HepG2 (cell line): ENCODE data around the gene ATP7B. TPM values are rescaled to one million over a fixed set of nuclear protein-coding genes. Genes with fewer than 3 reads are reported as not detected.

ENCODE experiments used
- ARNT2 ChIP-seq: sonication (generic); formaldehyde crosslinking; IDR thresholded peaks from 2 replicates; pipeline ENCODE4 v1.8.0; 2022; ENCODE audit warnings: mild to moderate bottlenecking, low read depth, missing genetic modification reagents, moderate library complexity
- BATF2 ChIP-seq: sonication (generic); formaldehyde crosslinking; IDR thresholded peaks from 2 replicates; pipeline ENCODE4 v1.8.0; 2022; ENCODE audit warnings: mild to moderate bottlenecking, missing genetic modification reagents, moderate library complexity
- FOXO1 ChIP-seq: sonication (generic); formaldehyde crosslinking; IDR thresholded peaks from 2 replicates; pipeline ENCODE4 v1.4.0; 2020; ENCODE audit warnings: missing genetic modification reagents
- GATAD2A ChIP-seq: IDR thresholded peaks from 2 replicates; pipeline ENCODE4 v1.6.1; 2016
- JUN ChIP-seq: sonication (generic); formaldehyde crosslinking; IDR thresholded peaks from 2 replicates; pipeline ENCODE4 v1.4.0; 2020; ENCODE audit warnings: mild to moderate bottlenecking, missing genetic modification reagents
- KAT7 ChIP-seq: IDR thresholded peaks from 2 replicates; pipeline ENCODE4 v1.6.1; 2018; ENCODE audit warnings: borderline replicate concordance, missing compliant biosample characterization
- MAFG ChIP-seq: sonication (generic); formaldehyde crosslinking; IDR thresholded peaks from 2 replicates; pipeline ENCODE4 v1.5.1; 2020; ENCODE audit warnings: mild to moderate bottlenecking, missing genetic modification reagents
- MBD4 ChIP-seq: IDR thresholded peaks from 2 replicates; pipeline ENCODE4 v1.6.1; 2012; ENCODE audit warnings: low read length, inconsistent platforms, borderline replicate concordance
- MBNL3 ChIP-seq: fragments of 250-450 bp; sonication (Bioruptor Pico); conservative IDR thresholded peaks from 2 replicates; pipeline ENCODE4 v1.8.0; 2022; ENCODE audit warnings: mild to moderate bottlenecking, inconsistent platforms
- MZF1 ChIP-seq: sonication (generic); formaldehyde crosslinking; IDR thresholded peaks from 2 replicates; pipeline ENCODE4 v1.8.1; 2023; ENCODE audit warnings: mild to moderate bottlenecking, missing genetic modification reagents, borderline replicate concordance
- NKX3-1 ChIP-seq: sonication (generic); formaldehyde crosslinking; IDR thresholded peaks from 2 replicates; pipeline ENCODE4 v1.5.0; 2020; ENCODE audit warnings: missing genetic modification reagents
- SNAI1 ChIP-seq: sonication (generic); formaldehyde crosslinking; IDR thresholded peaks from 2 replicates; pipeline ENCODE4 v1.5.0; 2020; ENCODE audit warnings: mild to moderate bottlenecking, missing genetic modification reagents, borderline replicate concordance
- TBX2 ChIP-seq: sonication (generic); formaldehyde crosslinking; IDR thresholded peaks from 2 replicates; pipeline ENCODE4 v1.5.0; 2020; ENCODE audit warnings: missing genetic modification reagents, mild to moderate bottlenecking, borderline replicate concordance
- TCF12 ChIP-seq, 2 experiments: fragments of 450-650 bp in 1 of 2; sonication (generic) in 1 of 2; formaldehyde crosslinking in 1 of 2; IDR thresholded peaks; 2 replicates each; pipeline versions ENCODE4 v1.6.1 to v1.8.0; 2017 to 2022; ENCODE audit warnings: antibody characterized with exemption in 1 of 2, mild to moderate bottlenecking in 1 of 2, missing genetic modification reagents in 1 of 2, moderate library complexity in 1 of 2
- ZKSCAN5 ChIP-seq: sonication (generic); formaldehyde crosslinking; IDR thresholded peaks from 2 replicates; pipeline ENCODE4 v1.5.1; 2020; ENCODE audit warnings: mild to moderate bottlenecking, missing genetic modification reagents
- ZNF101 ChIP-seq: sonication (generic); formaldehyde crosslinking; IDR thresholded peaks from 2 replicates; pipeline ENCODE4 v1.4.0; 2020; ENCODE audit warnings: mild to moderate bottlenecking, low read depth, missing genetic modification reagents, borderline replicate concordance
- ZNF124 ChIP-seq: sonication (generic); formaldehyde crosslinking; IDR thresholded peaks from 2 replicates; pipeline ENCODE4 v1.4.0; 2020; ENCODE audit warnings: missing genetic modification reagents
- ZNF225 ChIP-seq: sonication (generic); formaldehyde crosslinking; IDR thresholded peaks from 2 replicates; pipeline ENCODE4 v1.4.0; 2020; ENCODE audit warnings: mild to moderate bottlenecking, missing genetic modification reagents
- ZNF280B ChIP-seq: sonication (generic); formaldehyde crosslinking; IDR thresholded peaks from 2 replicates; pipeline ENCODE4 v1.5.0; 2020; ENCODE audit warnings: missing genetic modification reagents, mild to moderate bottlenecking, borderline replicate concordance
- ZNF282 ChIP-seq: fragments of 450-650 bp; IDR thresholded peaks from 2 replicates; pipeline ENCODE4 v1.6.1; 2018; ENCODE audit not compliant: partially characterized antibody
- ZNF468 ChIP-seq: sonication (generic); formaldehyde crosslinking; IDR thresholded peaks from 2 replicates; pipeline ENCODE4 v1.8.0; 2022; ENCODE audit warnings: mild to moderate bottlenecking, moderate library complexity, missing genetic modification reagents
- ZNF543 ChIP-seq: sonication (generic); formaldehyde crosslinking; IDR thresholded peaks from 2 replicates; pipeline ENCODE4 v1.4.0; 2020; ENCODE audit warnings: mild to moderate bottlenecking, missing genetic modification reagents
- ZNF563 ChIP-seq: sonication (generic); formaldehyde crosslinking; IDR thresholded peaks from 2 replicates; pipeline ENCODE4 v1.8.0; 2022; ENCODE audit warnings: mild to moderate bottlenecking, moderate library complexity, missing genetic modification reagents
- ZNF607 ChIP-seq: sonication (generic); formaldehyde crosslinking; IDR thresholded peaks from 2 replicates; pipeline ENCODE4 v1.5.1; 2020; ENCODE audit warnings: missing genetic modification reagents, mild to moderate bottlenecking, borderline replicate concordance
- ZNF747 ChIP-seq: sonication (generic); formaldehyde crosslinking; IDR thresholded peaks from 2 replicates; pipeline ENCODE4 v1.8.1; 2023; ENCODE audit warnings: missing genetic modification reagents, mild to moderate bottlenecking, borderline replicate concordance
- polyA plus RNA-seq, 8 experiments: library from polyadenylated mRNA; depleted of rRNA in 3 of 8; stranded (reverse) in 7 of 8; unstranded in 1 of 8; fragments of >200 nt; fragmentation: Illumina TruSeq in 4 of 8; extraction: Trizol in 4 of 8; gene quantifications; 2 replicates each; pipeline versions ENCODE4 v1.2.1 to v1.2.3, GENCODE V29; 2011 to 2016; ENCODE audit warnings: low read depth in 4 of 8, missing spikeins in 1 of 8, mixed read lengths in 1 of 8; ENCODE audit not compliant: insufficient read depth in 1 of 8
- total RNA-seq, 5 experiments: library from RNA; depleted of rRNA; stranded (reverse); fragments of >200 nt; fragmentation: Illumina TruSeq; extraction: Trizol; gene quantifications; 2 replicates each; pipeline ENCODE4 v1.2.3, GENCODE V29; 2016; ENCODE audit warnings: low read depth in 1 of 5
- TF ChIP-seq, protein P1 (sequence below): sonication (generic); formaldehyde crosslinking; IDR thresholded peaks from 2 replicates; pipeline ENCODE4 v1.8.0; 2022; ENCODE audit warnings: low read depth, missing genetic modification reagents
- TF ChIP-seq, protein P2 (sequence below): sonication (generic); IDR thresholded peaks from 2 replicates; pipeline ENCODE4 v1.6.1; 2016; ENCODE audit warnings: low read depth, borderline replicate concordance

The ATP7B gene
- total and polyA plus RNA-seq, 2 of the 13 experiments (the other 11 are each of a cell fraction or from before 2014, with no cell fraction given), result 31.8 to 57.4 TPM

DNA sequence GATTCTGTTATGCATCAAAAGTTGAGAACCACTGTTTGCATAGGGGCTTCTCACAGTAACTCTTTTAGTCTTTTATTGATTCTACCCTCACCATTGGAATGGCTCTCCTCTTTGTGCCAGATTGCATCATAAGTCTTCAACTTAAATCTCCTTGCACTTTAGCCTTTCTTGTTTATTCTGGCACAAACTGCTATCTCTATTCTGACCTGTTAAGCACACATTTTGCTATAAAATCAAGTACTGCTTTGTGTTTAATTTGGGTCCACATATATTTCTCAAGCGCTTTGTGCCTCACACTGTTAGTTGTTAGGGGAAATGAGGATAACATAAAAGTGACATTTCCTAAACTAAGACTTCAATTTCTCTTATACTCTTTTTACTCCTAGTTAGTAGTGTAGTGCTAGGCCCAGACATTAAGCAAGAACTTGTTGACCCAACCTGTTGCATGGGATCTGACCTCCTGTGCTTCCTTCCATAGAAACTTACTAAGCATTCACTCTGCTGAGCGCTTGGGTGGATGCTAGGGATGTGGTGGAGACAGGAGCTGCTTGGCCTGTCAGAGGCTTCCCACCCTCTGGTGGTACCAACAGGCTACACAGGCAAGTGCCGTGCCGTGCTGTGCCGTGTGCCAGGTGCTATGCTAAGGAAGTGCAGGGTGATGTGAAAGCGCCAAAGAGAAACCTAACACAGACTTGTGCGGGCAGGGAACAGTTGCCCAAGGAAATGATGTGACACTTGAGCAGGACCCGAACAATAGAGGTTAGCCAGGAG is 14.4 kb upstream of the ATP7B start (continued):
- TF ChIP-seq NKX3-1 (CRISPR knock-in tag), result peak; percentile 72
- no peak for TF ChIP-seq MBNL3 (CRISPR knock-in tag)
- TF ChIP-seq ZNF468, result no peak
- TF ChIP-seq MAFG, result no peak
- peak; percentile 90; the same call in 1 of the 2 replicates for TF ChIP-seq TBX2 (CRISPR knock-in tag)
- TF ChIP-seq MBD4, result peak; percentile 90
- no peak for TF ChIP-seq ZNF280B (CRISPR knock-in tag)
- TF ChIP-seq, protein P1, sequence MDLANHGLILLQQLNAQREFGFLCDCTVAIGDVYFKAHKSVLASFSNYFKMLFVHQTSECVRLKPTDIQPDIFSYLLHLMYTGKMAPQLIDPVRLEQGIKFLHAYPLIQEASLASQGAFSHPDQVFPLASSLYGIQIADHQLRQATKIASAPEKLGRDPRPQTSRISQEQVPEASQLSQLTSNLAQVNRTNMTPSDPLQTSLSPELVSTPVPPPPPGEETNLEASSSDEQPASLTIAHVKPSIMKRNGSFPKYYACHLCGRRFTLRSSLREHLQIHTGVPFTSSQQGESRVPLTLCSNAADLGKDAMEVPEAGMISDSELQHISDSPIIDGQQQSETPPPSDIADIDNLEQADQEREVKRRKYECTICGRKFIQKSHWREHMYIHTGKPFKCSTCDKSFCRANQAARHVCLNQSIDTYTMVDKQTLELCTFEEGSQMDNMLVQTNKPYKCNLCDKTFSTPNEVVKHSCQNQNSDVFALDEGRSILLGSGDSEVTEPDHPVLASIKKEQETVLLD, result no peak; the same call in 1 of the 2 replicates
- no peak for TF ChIP-seq ZKSCAN5 (CRISPR knock-in tag)
- no peak; the same call in 1 of the 2 replicates for TF ChIP-seq ZNF747
- 0 out of 2 replicates have a peak, but pooled peaks have one; percentile 5 for TF ChIP-seq ZNF101 (CRISPR knock-in tag)
- TF ChIP-seq FOXO1 (CRISPR knock-in tag), result peak; percentile 62
- no peak for TF ChIP-seq TCF12 (IDR thresholded peaks at IDR 0.05)
- no peak for TF ChIP-seq TCF12 (CRISPR knock-in tag; IDR thresholded peaks at IDR 0.05)
- no peak for TF ChIP-seq ZNF563 (CRISPR knock-in tag)
- peak; percentile 53; the same call in 1 of the 2 replicates for TF ChIP-seq ARNT2 (CRISPR knock-in tag)
- TF ChIP-seq GATAD2A (CRISPR knock-in tag), result peak; percentile 97
- no peak for TF ChIP-seq ZNF124 (CRISPR knock-in tag)
- no peak for TF ChIP-seq SNAI1 (CRISPR knock-in tag)
- no peak for TF ChIP-seq ZNF225
- TF ChIP-seq JUN (CRISPR knock-in tag), result 0 out of 2 replicates have a peak, but pooled peaks have one; percentile 54
- no peak for TF ChIP-seq ZNF607 (CRISPR knock-in tag)
- no peak for TF ChIP-seq BATF2
- no peak for TF ChIP-seq MZF1 (CRISPR knock-in tag)
- TF ChIP-seq ZNF543 (CRISPR knock-in tag), result 0 out of 2 replicates have a peak, but pooled peaks have one; percentile 52
- TF ChIP-seq, protein P2, sequence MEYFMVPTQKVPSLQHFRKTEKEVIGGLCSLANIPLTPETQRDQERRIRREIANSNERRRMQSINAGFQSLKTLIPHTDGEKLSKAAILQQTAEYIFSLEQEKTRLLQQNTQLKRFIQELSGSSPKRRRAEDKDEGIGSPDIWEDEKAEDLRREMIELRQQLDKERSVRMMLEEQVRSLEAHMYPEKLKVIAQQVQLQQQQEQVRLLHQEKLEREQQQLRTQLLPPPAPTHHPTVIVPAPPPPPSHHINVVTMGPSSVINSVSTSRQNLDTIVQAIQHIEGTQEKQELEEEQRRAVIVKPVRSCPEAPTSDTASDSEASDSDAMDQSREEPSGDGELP, result no peak
- no peak for TF ChIP-seq ZNF282
- no peak for TF ChIP-seq KAT7 (CRISPR knock-in tag)
